HG02885 (cell line): ENCODE results near the gene PLA2G4B.

ENCODE experiments used
- ATAC-seq: cut with Tn5 transposase; IDR thresholded peaks from one replicate; pipeline ENCODE4 v1.9.1; 2021; ENCODE audit warnings: mild to moderate bottlenecking; ENCODE audit not compliant: unreplicated experiment, poor library complexity

Gene PLA2G4B

DNA sequence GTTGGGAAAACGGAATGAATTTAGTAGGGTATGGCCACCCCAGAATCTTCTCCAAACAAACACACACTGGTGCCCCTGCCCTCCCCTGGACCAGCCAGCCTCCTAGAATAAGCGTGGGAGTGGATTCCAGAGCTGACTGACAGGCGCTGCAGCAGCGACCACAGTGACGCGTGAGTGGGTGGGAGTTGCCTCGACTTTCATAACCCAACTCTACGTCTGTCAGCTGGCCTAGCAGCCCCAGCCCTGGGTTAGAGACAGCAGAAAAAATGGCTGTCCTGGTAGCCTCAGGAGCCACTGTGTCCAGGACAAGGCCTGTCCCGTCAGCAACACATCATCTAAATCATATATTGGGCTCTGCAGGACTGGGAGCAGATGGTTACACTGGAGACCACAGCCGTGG is 10.0 kb downstream of the PLA2G4B start:
- no peak for ATAC-seq

DNA sequence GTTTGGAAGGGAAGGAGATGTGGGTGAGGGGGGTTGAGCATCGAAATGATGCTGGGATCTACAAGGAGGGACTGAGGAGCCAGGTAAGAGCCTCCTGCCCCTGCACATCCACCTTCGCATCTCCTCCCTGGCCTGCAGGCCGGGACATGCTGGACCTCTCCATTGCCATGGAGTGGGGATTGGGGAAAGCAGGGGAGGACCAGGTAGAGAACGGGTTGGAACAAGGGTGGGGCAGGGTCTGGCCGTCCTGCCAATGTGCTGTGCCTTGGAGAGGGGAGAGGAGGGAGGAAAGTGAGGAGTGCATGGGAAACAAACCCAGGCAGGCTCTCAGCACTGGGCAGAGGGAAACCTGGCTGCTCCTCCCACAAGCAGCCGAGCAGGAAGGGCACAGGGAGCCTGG is 10.6 kb downstream of the PLA2G4B start:
- ATAC-seq = no peak

- no peak for ATAC-seq
These were observed 11.2 kb downstream of the PLA2G4B start for GRCh38 chr15:41849861-41850260.

DNA sequence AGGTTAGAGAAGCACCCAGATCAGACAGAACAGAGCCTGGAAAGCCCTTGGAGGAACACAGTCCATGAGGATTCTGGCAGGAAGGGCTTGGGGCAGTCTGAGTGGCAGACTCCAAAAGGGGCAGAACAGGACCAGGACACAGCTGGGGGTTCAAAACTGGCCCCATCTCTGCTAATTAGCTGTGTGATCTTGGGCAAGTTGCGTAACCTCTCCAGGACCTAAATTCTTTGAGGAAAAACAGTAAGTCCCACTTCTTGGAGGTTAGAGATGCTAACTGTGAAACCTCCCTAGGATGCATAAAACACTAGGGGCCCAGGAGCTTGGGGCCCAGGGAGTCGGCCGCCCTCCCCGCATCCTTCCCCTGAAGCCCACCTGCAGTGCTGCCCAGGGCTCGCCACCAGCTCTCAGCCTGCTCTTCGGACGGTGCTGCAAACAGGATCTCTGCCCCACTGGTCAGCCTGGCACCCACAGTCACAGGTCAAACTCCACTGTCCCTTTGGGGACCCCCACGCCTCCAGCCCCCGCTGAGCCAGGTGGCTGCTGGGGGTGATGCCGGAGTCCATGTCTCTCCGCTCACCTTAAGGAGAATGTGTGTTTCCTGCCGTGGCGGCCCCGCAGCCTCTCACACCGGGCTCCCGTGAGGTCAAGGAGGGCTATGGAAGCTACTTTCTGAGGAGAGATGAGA is 12.0 kb downstream of the PLA2G4B start:
- ATAC-seq = no peak

DNA sequence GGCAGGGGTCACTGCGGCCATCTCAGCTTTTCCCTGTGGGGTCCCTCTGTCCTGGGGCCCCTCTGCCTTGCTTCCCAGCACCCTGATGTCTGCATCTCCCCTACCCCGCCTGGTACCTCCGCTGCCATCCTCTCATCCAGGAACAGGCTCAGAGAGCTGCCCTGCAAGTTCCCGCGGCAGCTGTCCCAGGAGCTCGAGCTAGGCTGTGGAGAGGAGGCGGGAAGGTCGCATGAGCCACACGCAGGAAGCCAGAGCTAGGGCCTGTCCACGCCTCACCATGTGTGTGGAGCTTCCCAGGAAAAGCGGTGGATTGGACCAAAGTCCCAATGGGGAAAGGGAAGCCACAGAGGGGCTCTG is 12.5 kb downstream of the PLA2G4B start:
- ATAC-seq = no peak

GRCh38 chr15:41851755-41852370 is 13.2 kb downstream of the PLA2G4B start:
- no peak for ATAC-seq

- ATAC-seq = no peak
These were observed 14.3 kb downstream of the PLA2G4B start for GRCh38 chr15:41852736-41853590.

- ATAC-seq = no peak
These were observed 15.2 kb downstream of the PLA2G4B start for GRCh38 chr15:41853831-41854230.

DNA sequence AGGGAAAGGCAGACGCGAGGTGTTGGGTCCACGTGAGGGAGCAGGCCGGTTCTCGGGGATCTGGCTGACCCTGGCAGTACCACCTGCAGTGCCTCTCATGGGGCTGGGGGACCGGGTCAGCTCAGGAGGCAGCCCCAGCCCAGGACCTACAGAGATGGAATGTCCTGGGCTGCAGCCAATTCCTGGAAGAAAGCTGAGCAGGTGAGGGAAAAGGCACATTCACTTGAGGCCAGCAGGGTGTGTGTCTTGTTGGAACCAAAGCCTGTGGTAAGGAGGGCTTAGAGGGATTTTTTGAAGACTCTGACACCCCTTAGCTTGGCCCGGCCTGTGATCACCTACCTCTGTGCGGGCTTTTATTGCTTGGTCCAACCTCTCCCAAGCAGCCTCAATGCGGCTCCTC is 15.8 kb downstream of the PLA2G4B start:
- ATAC-seq = no peak

- no peak for ATAC-seq
These were observed 16.8 kb downstream of the PLA2G4B start for GRCh38 chr15:41855261-41855961.

DNA sequence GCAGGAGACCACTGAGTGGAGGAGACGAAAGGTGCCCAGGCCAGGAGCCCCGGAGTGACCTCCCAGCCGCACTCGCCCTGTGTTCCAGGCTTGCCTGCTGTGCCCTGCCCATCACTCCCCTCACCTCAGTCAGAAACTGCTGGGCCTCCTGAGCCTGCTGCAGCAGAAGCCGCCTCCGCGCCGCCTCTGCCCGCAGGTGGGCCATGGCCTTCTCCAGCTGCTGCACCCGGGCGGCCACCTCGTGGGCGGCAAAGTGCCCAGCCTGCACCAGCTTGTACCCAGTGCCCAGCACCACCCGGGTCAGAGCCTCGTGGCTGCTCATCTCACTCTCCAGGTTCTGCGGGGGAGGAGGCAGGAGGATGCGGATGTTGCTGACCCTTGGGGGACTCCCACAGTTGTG is 17.6 kb downstream of the PLA2G4B start:
- ATAC-seq = no peak

DNA sequence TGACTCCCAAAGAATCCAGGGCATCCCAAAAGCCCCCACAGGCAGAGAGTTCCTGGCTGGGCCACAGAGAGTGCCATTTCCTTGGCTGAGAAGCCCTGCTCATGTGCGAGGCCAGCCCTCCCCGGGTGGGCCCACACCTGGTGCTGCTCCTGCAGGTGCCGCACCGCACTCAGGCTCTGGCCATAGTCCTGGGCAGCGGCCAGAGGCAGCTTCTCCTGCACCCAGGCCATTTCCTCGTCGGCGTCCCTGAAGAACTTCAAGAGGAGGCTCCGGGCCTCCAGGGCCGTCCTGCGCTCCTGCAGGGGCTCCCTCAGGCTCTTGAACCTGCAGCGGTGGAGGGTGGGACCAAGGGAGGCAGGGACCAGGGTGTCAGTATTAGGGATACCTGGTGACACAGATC is 18.1 kb downstream of the PLA2G4B start:
- no peak for ATAC-seq

DNA sequence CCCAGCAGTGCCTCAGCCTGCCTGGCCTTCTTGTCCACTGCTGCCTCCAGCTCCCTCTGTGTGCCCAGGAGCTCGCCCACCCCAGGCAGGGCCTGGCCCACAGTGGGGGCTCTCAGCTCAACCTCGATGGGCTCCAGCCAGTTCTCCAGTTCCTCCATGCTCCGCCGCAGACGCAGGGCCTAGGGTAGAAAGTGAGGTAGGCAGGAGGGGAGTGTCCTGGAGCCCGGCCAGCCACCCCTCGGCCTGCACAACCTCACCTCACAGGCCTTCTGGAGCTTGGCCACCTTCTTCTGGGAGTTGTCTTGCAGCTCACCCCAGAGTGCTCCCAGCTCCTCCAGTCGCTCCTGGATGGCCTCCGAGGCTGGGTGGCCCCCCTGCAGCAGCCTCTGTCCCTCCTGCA is 18.7 kb downstream of the PLA2G4B start:
- ATAC-seq = no peak

DNA sequence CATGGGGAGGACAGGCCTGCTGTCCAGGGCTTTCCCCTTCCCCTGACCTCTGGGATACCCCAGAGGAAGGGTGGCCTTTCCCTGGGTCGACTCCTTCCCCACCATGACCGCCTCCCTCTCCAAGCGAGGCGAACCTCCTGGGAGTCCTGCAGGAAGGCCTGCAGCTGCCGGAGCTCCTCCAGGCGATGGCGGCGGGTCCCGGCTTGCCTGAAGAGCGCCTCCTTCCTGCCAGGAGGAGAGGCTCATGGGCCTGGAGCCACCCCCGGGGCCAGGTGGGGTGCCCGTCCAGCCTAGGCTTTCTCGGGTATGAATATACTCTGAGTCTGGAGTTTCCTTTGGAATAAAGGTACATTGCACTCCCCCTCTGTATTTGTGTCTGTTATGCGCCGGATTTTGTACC is 20.1 kb downstream of the PLA2G4B start:
- ATAC-seq = no peak

- no peak for ATAC-seq
These were observed 21.6 kb downstream of the PLA2G4B start for GRCh38 chr15:41860049-41860828.

DNA sequence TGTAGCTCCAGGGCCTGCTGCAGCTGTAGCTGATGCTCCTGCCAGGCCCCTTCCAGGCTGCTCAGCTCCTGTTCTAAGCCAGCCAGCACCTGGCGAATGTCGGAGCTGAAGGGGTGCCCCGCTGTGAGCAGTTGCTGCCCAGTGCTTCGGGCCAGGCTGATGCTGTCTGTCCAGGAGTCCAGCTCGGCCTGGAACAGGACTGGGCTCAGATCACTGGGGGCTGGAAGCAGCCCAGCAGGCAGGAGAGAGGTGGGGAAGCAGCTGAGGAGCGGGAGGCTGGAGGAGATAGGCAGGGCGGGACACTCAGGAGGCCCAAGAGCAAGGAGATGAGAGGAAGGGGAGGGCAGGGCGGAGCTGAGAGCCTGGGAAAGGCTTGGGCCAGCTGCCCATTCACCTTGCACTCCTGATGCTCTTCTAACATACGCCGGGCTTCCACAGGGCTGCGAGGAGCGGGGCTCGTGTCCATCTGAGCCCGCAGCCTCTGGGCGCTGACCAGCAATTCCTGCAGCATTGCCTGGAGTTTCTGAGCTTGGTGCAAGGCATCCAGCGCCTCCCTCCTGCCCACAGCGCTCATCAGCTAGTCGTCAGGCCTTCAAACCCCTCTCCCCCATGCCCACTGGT is 23.2 kb downstream of the PLA2G4B start:
- ATAC-seq = no peak

DNA sequence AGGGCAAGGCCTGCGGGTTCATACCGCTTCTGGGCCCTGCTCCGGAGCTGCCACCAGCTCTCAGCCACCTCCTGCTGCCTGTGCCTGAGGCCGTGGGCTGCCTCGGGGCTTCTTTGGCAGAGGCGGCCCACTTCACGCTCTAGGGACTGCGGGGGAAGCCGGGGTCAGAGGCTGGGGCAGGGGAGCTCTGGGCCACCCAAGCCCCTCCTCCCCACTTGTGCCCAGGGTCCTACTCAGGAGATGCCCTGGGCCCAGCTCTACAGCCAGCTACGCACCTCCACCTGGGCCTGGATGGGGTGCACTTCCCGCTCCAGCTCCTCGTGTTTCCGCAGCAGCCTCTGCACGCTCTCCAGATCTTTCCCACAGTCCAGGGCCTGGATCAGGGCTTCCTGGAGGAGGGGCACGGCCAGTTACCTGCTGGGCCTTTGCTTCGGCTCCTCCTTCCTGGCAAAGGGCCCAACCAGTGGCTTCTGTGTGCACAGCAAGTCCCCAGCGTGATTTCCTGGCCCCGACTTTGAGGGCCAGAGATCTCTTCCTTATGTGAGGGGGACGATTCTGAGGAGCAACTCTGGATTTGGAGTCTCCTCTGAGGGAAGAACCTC is 24.0 kb downstream of the PLA2G4B start:
- no peak for ATAC-seq

DNA sequence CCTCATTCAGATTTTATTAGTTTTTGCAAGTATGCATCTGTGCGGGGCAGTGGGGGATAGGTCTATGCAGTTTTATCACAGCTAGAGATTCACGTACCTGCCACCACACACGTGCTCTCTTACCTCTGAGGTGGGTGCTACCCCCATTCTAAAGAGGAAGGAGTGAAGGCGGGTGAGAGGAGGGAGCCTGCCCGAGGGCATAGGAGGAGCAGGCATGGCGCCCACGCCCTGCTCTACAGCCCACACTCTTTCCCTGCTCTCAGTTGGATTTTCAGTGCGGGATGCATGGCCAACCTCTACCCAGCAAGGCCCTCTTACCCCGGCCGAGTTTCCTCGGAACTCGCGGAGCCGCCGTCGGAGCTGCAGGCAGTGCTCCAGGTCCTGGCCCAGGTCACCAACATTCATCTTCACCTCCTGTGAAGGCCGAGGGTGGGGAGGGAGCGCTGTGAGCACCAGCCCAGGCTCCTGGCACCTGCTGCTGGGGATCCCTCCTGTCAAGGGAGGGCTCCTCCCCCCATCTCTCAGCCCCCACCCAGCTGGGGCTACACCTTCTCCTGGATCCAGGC is 26.9 kb downstream of the PLA2G4B start:
- ATAC-seq = no peak

GRCh38 chr15:41866263-41866703 is 27.6 kb downstream of the PLA2G4B start:
- no peak for ATAC-seq
